Measurements from ENCODE around the gene EIF1AX. TPM values are rescaled to one million over a fixed set of nuclear protein-coding genes. Genes with fewer than 3 reads are reported as not detected.

Gene EIF1AX
- polyA plus RNA-seq, 1 of the 3 experiments (the other 2 are of a cell fraction) = 18.2 TPM

- ChIA-PET CTCF (interaction anchor here (0.6 kb wide), 1 partner anchor 1757 kb away, joined by 4 read pairs; no protein-coding TSS in a partner anchor), POLR2A (no interaction called here)
- Histone ChIP-seq H3F3A (replicated peaks; ENCODE audit: insufficient read depth) (no peaks in the 10 kb centered on the region), H3K4me1 (ENCODE audit: control insufficient read depth in 1 of 2, insufficient read depth in 2 of 2, low read depth in 1 of 2, low read length in 1 of 2) (peaks cover 0 to 3% of the 10 kb centered on the region in 2 experiments; a peak in 1 of 4 replicates), H3K9ac (no peak overlapping the region), H3K36me3 (replicated peaks in 1 of 2; ENCODE audit: control insufficient read depth in 1 of 2, insufficient read depth in 2 of 2, low read length in 1 of 2) (peaks cover 13 to 39% of the 10 kb centered on the region in 2 experiments), H3K9me3 (no peaks in the 10 kb centered on the region), H3K27me3 (ENCODE audit: insufficient read depth) (peaks cover 5% of the 10 kb centered on the region; the same call in 1 of the 2 replicates), H3K4me3 (ENCODE audit: low read depth in 2 of 2, low read length in 1 of 2) (no peak overlapping the region), H3K79me2 (ENCODE audit: insufficient read depth) (no peaks in the 10 kb centered on the region), H3K27ac (ENCODE audit: low read depth in 2 of 2, low read length in 1 of 2) (no peak overlapping the region; a peak in 1 of 4 replicates), H2AFZ (ENCODE audit: low read depth) (no peak overlapping the region), H4K20me1 (ENCODE audit: insufficient read depth) (no peaks in the 10 kb centered on the region), H3K4me2 (no peak overlapping the region), H3K9me2 (no peaks in the 10 kb centered on the region)
- peak; percentile 32 for DNase-seq
- no peak for TF ChIP-seq TEAD4 (IDR thresholded peaks at IDR 0.05; ENCODE audit: borderline replicate concordance, insufficient read depth)
- TF ChIP-seq GATA2 (CRISPR knock-in tag; IDR thresholded peaks at IDR 0.05) = peak; percentile 53; the same call in 1 of the 2 replicates
- no peak for TF ChIP-seq FOSL2 (IDR thresholded peaks at IDR 0.05; ENCODE audit: borderline replicate concordance, low read depth)
- TF ChIP-seq CTCF (IDR thresholded peaks at IDR 0.05) = no peak
- WGBS (ENCODE audit: low lambda C conversion rate) = 56% methylated on average over 4 of the region's 4 CpGs
Observed at GRCh38 chrX:20159797-20160385, 18.3 kb upstream of the EIF1AX start.

GRCh38 chrX:20151689-20152088 is 10.1 kb upstream of the EIF1AX start:
- Histone ChIP-seq H3K9ac (no peak overlapping the region), H3F3A (replicated peaks; ENCODE audit: insufficient read depth) (no peaks in the 10 kb centered on the region), H3K79me2 (ENCODE audit: insufficient read depth) (no peaks in the 10 kb centered on the region), H4K20me1 (ENCODE audit: insufficient read depth) (no peaks in the 10 kb centered on the region), H3K4me1 (ENCODE audit: control insufficient read depth in 1 of 2, insufficient read depth in 2 of 2, low read depth in 1 of 2, low read length in 1 of 2) (no peaks in the 10 kb centered on the region), H3K9me3 (no peaks in the 10 kb centered on the region), H3K4me3 (ENCODE audit: low read depth in 2 of 2, low read length in 1 of 2) (no peak overlapping the region), H3K27me3 (ENCODE audit: insufficient read depth) (no peaks in the 10 kb centered on the region), H3K4me2 (no peak overlapping the region), H3K9me2 (no peaks in the 10 kb centered on the region), H3K36me3 (replicated peaks in 1 of 2; ENCODE audit: control insufficient read depth in 1 of 2, insufficient read depth in 2 of 2, low read length in 1 of 2) (peaks cover 35 to 42% of the 10 kb centered on the region in 2 experiments), H2AFZ (ENCODE audit: low read depth) (no peak overlapping the region), H3K27ac (ENCODE audit: low read depth in 2 of 2, low read length in 1 of 2) (no peak overlapping the region)
- POLR2A ChIA-PET = no interaction called here
- CTCF ChIA-PET = interaction anchor here (0.6 kb wide), 1 partner anchor 30 kb away, joined by 3 read pairs; no protein-coding TSS in a partner anchor
- 59% methylated on average over 3 of the region's 3 CpGs for WGBS (ENCODE audit: low lambda C conversion rate)
- DNase-seq = no peak
- no peak for TF ChIP-seq EP300 (IDR thresholded peaks at IDR 0.05; ENCODE audit: borderline replicate concordance in 1 of 2, low read depth in 1 of 2, low read length in 1 of 2)
- no peak for TF ChIP-seq MXI1 (IDR thresholded peaks at IDR 0.05; ENCODE audit: low read depth, low read length)
- TF ChIP-seq PBX3 (IDR thresholded peaks at IDR 0.05) = no peak
- TF ChIP-seq MEF2A (IDR thresholded peaks at IDR 0.05; ENCODE audit: borderline replicate concordance, low read depth) = no peak
- TF ChIP-seq RCOR1 (IDR thresholded peaks at IDR 0.05; ENCODE audit: low read length) = no peak
- no peak for TF ChIP-seq TEAD4 (IDR thresholded peaks at IDR 0.05; ENCODE audit: borderline replicate concordance, insufficient read depth)
- no peak for TF ChIP-seq NRF1 (IDR thresholded peaks at IDR 0.05; ENCODE audit: low read depth, low read length)
- no peak for TF ChIP-seq TCF12 (IDR thresholded peaks at IDR 0.05)
- no peak for TF ChIP-seq USF2 (IDR thresholded peaks at IDR 0.05; ENCODE audit: borderline replicate concordance, low read depth, low read length)
- no peak for TF ChIP-seq RFX5 (IDR thresholded peaks at IDR 0.05; ENCODE audit: low read length)
- TF ChIP-seq ZBTB33 (IDR thresholded peaks at IDR 0.05; ENCODE audit: borderline replicate concordance, low read depth) = no peak
